A549 (cell line): ENCODE measurements around the gene TSHZ2. TPM values are rescaled to one million over a fixed set of nuclear protein-coding genes. Genes with fewer than 3 reads are reported as not detected.

Experiments
- ATAC-seq, 2 experiments: fragments of 200-7000 bp in 1 of 2; fragments of >200 bp in 1 of 2; cut with Nextera tagmentation in 1 of 2; cut with Tn5 transposase in 1 of 2; 3 replicates each; pipeline versions ENCODE4 v1.8.0 to v1.9.1; 2018 to 2020; ENCODE audit warnings: mild to moderate bottlenecking in 1 of 2, moderate library complexity in 1 of 2
- CTCF ChIA-PET: fragments of 300-600 bp; sonication (Branson Sonifier 250); formaldehyde crosslinking; extraction: SDS; loops from one replicate; lab custom pipeline; 2021; ENCODE audit warnings: antibody characterized with exemption, inconsistent platforms; lab: Yijun Ruan, JAX
- POLR2A ChIA-PET: fragments of 350-600 bp; formaldehyde crosslinking; extraction: SDS; loops from one replicate; lab custom pipeline; 2021; ENCODE audit warnings: antibody characterized with exemption, inconsistent platforms; lab: Yijun Ruan, JAX
- DNase-seq, 2 experiments: peaks; one replicate each; pipeline versions ENCODE4 v3.0.0 to v3.0.0-alpha.2; 2011 to 2016; ENCODE audit warnings: low read depth in 1 of 2, low spot score in 1 of 2
- FAIRE-seq: peaks from 2 replicates; lab custom pipeline; 2011; peaks lifted over from hg19 to GRCh38; lab: Jason Lieb, UNC
- H3K27ac ChIP-seq, 2 experiments: fragments of >200 bp; sonication (Bioruptor Twin); formaldehyde crosslinking; 3 replicates each; pipeline ENCODE4 v1.5.1; 2016 to 2017
- H3K4me1 ChIP-seq: fragments of >200 bp; sonication (Bioruptor Twin); formaldehyde crosslinking; 3 replicates; pipeline ENCODE4 v1.6.1; 2016
- H3K4me2 ChIP-seq: fragments of >200 bp; sonication (Bioruptor Twin); formaldehyde crosslinking; 3 replicates; pipeline ENCODE4 v1.6.1; 2016
- H3K4me3 ChIP-seq: fragments of >200 bp; sonication (Bioruptor Twin); formaldehyde crosslinking; 3 replicates; pipeline ENCODE4 v1.5.1; 2016
- H3K9me3 ChIP-seq: fragments of >200 bp; sonication (Bioruptor Twin); formaldehyde crosslinking; 3 replicates; pipeline ENCODE4 v1.6.1; 2016
- BHLHE40 ChIP-seq: IDR thresholded peaks from 2 replicates; pipeline ENCODE4 v1.6.1; 2012; ENCODE audit warnings: low read depth, low read length, inconsistent platforms
- E2F6 ChIP-seq: IDR thresholded peaks from 2 replicates; pipeline ENCODE4 v1.6.1; 2012; ENCODE audit warnings: low read depth, borderline replicate concordance
- EHMT2 ChIP-seq: fragments of 200-600 bp; sonication (generic); IDR thresholded peaks from 2 replicates; pipeline ENCODE4 v1.6.1; 2016; ENCODE audit warnings: antibody characterized with exemption, low read depth, mild to moderate bottlenecking, moderate library complexity
- EP300 ChIP-seq, 2 experiments: fragments of >200 bp; sonication (Bioruptor Twin); formaldehyde crosslinking; IDR thresholded peaks; 2 replicates in 1 of 2; 3 replicates in 1 of 2; pipeline ENCODE4 v1.6.1; 2016 to 2017
- ESRRA ChIP-seq: fragments of 150-350 bp; IDR thresholded peaks from 2 replicates; pipeline ENCODE4 v1.6.1; 2014; ENCODE audit warnings: mild to moderate bottlenecking, low read length, borderline replicate concordance
- HEYL ChIP-seq: fragments of 250-450 bp; sonication (Bioruptor Pico); IDR thresholded peaks from 2 replicates; pipeline ENCODE4 v1.8.0; 2021; ENCODE audit warnings: mild to moderate bottlenecking, moderate library complexity
- HMGXB4 ChIP-seq: fragments of 250-450 bp; sonication (Bioruptor Pico); IDR thresholded peaks from 2 replicates; pipeline ENCODE4 v1.5.0; 2021; ENCODE audit warnings: mild to moderate bottlenecking, moderate library complexity, borderline replicate concordance
- KDM5A ChIP-seq: fragments of 200-600 bp; sonication (generic); IDR thresholded peaks from 2 replicates; pipeline ENCODE4 v1.6.1; 2016; ENCODE audit warnings: antibody characterized with exemption, mild to moderate bottlenecking
- PHF8 ChIP-seq: fragments of 200-600 bp; sonication (generic); IDR thresholded peaks from 2 replicates; pipeline ENCODE4 v1.6.1; 2016; ENCODE audit warnings: low read depth, mild to moderate bottlenecking, antibody characterized with exemption, moderate library complexity, borderline replicate concordance
- REST ChIP-seq: fragments of 200-600 bp; sonication (generic); IDR thresholded peaks from 2 replicates; pipeline ENCODE4 v1.6.1; 2016; ENCODE audit warnings: antibody characterized with exemption, mild to moderate bottlenecking, moderate library complexity
- TFCP2L1 ChIP-seq: fragments of 250-450 bp; sonication (Bioruptor Pico); IDR thresholded peaks from 2 replicates; pipeline ENCODE4 v1.5.0; 2021; ENCODE audit warnings: mild to moderate bottlenecking
- USF2 ChIP-seq: fragments of 450-650 bp; IDR thresholded peaks from 2 replicates; pipeline ENCODE4 v1.6.1; 2014; ENCODE audit warnings: antibody characterized with exemption
- ZFP36 ChIP-seq: fragments of 450-650 bp; IDR thresholded peaks from 2 replicates; pipeline ENCODE4 v1.6.1; 2014; ENCODE audit warnings: borderline replicate concordance; ENCODE audit not compliant: partially characterized antibody
- WGBS: methylation state at CpG from one replicate; pipeline ENCODE4 v1.1.6; 2017; ENCODE audit errors: missing lambda C conversion rate; 5-methylcytosine and 5-hydroxymethylcytosine counted together
- polyA plus RNA-seq, 4 experiments: library from polyadenylated mRNA; depleted of rRNA in 3 of 4; stranded (reverse); fragments of >200 nt; fragmentation: RNase III in 1 of 4; extraction: RNeasy Plus Mini Kit Qiagen cat#74134 plus additional on column Dnase treatment in 1 of 4; gene quantifications; 2 replicates in 3 of 4; 3 replicates in 1 of 4; pipeline ENCODE4 v1.2.3, GENCODE V29; 2011 to 2017

Gene TSHZ2
- polyA plus RNA-seq, 2 of the 4 experiments (the other 2 are of a cell fraction) = not detected

- DNase-seq = no peak
- Histone ChIP-seq H3K4me1 (peaks cover under 1% of the 10 kb centered on the region; the same call in 1 of the 3 replicates), H3K4me3 (no peak overlapping the region), H3K9me3 (no peaks in the 10 kb centered on the region), H3K27ac (no peak overlapping the region), H3K4me2 (no peak overlapping the region)
- no peak for FAIRE-seq
- 16% methylated on average over 3 of the region's 3 CpGs for WGBS
- no peak for ATAC-seq
- TF ChIP-seq ZFP36 = no peak
- no peak for TF ChIP-seq BHLHE40
- TF ChIP-seq HEYL = no peak
- no peak for TF ChIP-seq EHMT2
- no peak for TF ChIP-seq PHF8
- no peak for TF ChIP-seq E2F6
- TF ChIP-seq USF2 = no peak
- TF ChIP-seq REST = no peak
- ChIA-PET CTCF (no interaction called here), POLR2A (no interaction called here)
Measured at GRCh38 chr20:53336892-53337291, 364.7 kb downstream of the TSHZ2 start.

GRCh38 chr20:53337390-53338101, 365.4 kb downstream of the TSHZ2 start:
- ATAC-seq (no peak), FAIRE-seq (no peak), DNase-seq (no peak)
- TF ChIP-seq ESRRA = no peak
- TF ChIP-seq TFCP2L1 (CRISPR knock-in tag) = no peak
- TF ChIP-seq HMGXB4 (CRISPR knock-in tag) = no peak
- no peak for TF ChIP-seq USF2
- TF ChIP-seq EP300 (IDR thresholded peaks at IDR 0.05) = no peak
- TF ChIP-seq KDM5A = no peak
- no peak for TF ChIP-seq BHLHE40
- Histone ChIP-seq H3K9me3 (no peaks in the 10 kb centered on the region), H3K27ac (no peak overlapping the region), H3K4me2 (no peak overlapping the region), H3K4me1 (no peaks in the 10 kb centered on the region), H3K4me3 (no peak overlapping the region)
- ChIA-PET CTCF (no interaction called here), POLR2A (no interaction called here)
- WGBS = 32% methylated on average over 8 of the region's 8 CpGs
